Measurements from ENCODE around the gene RFTN1. TPM values are rescaled to one million over a fixed set of nuclear protein-coding genes. Genes with fewer than 3 reads are reported as not detected.

The RFTN1 gene
- total and polyA plus RNA-seq, 10 of the 15 experiments (the other 5 are each of a cell fraction or from before 2014, with no cell fraction given) = 20.6 to 213 (median 147) TPM

DNA sequence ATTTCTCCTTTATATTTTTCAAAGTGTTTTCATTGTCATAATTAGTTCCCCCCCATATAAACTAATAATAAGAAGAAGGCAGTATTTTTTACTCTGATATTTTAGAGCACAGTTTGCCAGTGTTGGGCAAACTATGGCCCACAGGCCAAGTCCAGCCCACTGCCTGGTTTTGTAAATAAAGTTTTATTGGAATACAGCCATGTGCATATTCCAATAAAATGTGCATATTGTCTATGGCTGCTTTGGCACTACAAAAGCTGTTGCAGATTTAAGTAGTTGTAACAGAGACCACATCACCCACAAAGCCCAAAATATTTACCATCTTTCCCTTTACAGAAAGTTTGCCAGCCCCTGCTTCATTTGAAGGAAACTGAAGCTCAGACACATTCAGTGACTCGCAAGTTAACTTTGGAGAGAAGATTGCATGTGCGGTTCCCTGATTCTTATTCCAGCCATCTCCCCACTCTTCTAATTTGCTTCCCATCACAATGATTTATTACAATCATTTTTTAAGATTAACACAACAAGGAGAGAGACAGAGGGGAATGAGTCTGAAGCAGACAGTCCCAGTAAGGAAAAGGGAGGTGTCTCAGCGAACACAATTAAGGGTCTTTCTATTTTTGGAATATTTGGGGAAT lies 48.9 kb downstream of the RFTN1 start:
- H3K79me2 ChIP-seq (ENCODE audit: control insufficient read depth, insufficient read depth, low read length) = peaks cover 54% of the 10 kb centered on the region
- peaks cover 8 to 11% of the 10 kb centered on the region in 2 experiments for H3K36me3 ChIP-seq (ENCODE audit: control insufficient read depth in 2 of 2, insufficient read depth in 2 of 2, low read length in 1 of 2)
- H3K9me3 ChIP-seq (replicated peaks; ENCODE audit: control insufficient read depth, insufficient read depth, low read length) = no peaks in the 10 kb centered on the region
- no peak overlapping the region for H3K4me2 ChIP-seq (ENCODE audit: control insufficient read depth, insufficient read depth)
- TF ChIP-seq FOS (IDR thresholded peaks at IDR 0.05; ENCODE audit: borderline replicate concordance, extremely low read depth, insufficient read length) (no peak), NFYA (IDR thresholded peaks at IDR 0.05; ENCODE audit: borderline replicate concordance, low read depth, low read length) (no peak)
- TF ChIP-seq, protein P1, sequence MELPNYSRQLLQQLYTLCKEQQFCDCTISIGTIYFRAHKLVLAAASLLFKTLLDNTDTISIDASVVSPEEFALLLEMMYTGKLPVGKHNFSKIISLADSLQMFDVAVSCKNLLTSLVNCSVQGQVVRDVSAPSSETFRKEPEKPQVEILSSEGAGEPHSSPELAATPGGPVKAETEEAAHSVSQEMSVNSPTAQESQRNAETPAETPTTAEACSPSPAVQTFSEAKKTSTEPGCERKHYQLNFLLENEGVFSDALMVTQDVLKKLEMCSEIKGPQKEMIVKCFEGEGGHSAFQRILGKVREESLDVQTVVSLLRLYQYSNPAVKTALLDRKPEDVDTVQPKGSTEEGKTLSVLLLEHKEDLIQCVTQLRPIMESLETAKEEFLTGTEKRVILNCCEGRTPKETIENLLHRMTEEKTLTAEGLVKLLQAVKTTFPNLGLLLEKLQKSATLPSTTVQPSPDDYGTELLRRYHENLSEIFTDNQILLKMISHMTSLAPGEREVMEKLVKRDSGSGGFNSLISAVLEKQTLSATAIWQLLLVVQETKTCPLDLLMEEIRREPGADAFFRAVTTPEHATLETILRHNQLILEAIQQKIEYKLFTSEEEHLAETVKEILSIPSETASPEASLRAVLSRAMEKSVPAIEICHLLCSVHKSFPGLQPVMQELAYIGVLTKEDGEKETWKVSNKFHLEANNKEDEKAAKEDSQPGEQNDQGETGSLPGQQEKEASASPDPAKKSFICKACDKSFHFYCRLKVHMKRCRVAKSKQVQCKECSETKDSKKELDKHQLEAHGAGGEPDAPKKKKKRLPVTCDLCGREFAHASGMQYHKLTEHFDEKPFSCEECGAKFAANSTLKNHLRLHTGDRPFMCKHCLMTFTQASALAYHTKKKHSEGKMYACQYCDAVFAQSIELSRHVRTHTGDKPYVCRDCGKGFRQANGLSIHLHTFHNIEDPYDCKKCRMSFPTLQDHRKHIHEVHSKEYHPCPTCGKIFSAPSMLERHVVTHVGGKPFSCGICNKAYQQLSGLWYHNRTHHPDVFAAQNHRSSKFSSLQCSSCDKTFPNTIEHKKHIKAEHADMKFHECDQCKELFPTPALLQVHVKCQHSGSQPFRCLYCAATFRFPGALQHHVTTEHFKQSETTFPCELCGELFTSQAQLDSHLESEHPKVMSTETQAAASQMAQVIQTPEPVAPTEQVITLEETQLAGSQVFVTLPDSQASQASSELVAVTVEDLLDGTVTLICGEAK (IDR thresholded peaks at IDR 0.05; ENCODE audit: borderline replicate concordance) = peak; percentile 74; the same call in 1 of the 2 replicates
- RAD21 ChIA-PET (ENCODE audit: unreplicated experiment) = no interaction called here
- TSS peak; percentile 10 for BruUV-seq (replicated peaks)
- no peak overlapping the region for H3K4me3 ChIP-seq
- H3K27ac ChIP-seq (ENCODE audit: control insufficient read depth, insufficient read depth) = no peak overlapping the region
- SMC1A ChIA-PET (ENCODE audit: uncharacterized antibody, unreplicated experiment) = interaction anchor here (0.7 kb wide), 2 partner anchors 52 to 149 kb away, joined by 3 read pairs; no protein-coding TSS in a partner anchor
- H3K9ac ChIP-seq (ENCODE audit: control insufficient read depth, insufficient read depth, low read length) = no peak overlapping the region
- peaks cover 21% of the 10 kb centered on the region for H3K4me1 ChIP-seq (ENCODE audit: control insufficient read depth, insufficient read depth, low read length)
- FAIRE-seq (no peak), ATAC-seq (no peak), DNase-seq (ENCODE audit: low read depth, low spot score) (no peak)
- no peaks in the 10 kb centered on the region for H3K27me3 ChIP-seq (replicated peaks in 1 of 2; ENCODE audit: control insufficient read depth in 2 of 2, insufficient read depth in 2 of 2, low read length in 1 of 2)
- POLR2A ChIA-PET = interaction anchor here (1.1 to 1.6 kb wide), 3 partner anchors 17 to 47 kb away, joined by 3 to 4 read pairs (median 3); no protein-coding TSS in a partner anchor
- H2AFZ ChIP-seq (ENCODE audit: control insufficient read depth, low read depth, low read length) = no peak overlapping the region
- intact Hi-C loops (cut with micrococcal nuclease; ENCODE audit: unreplicated experiment) = no loop called here
- in situ Hi-C loops (cut with MboI) = no loop called here
- no peaks in the 10 kb centered on the region for H4K20me1 ChIP-seq (ENCODE audit: control insufficient read depth, insufficient read depth)
- WGBS (ENCODE audit: insufficient coverage, insufficient replicate concordance, low lambda C conversion rate, missing lambda C conversion rate) = 82% methylated on average over 3 of the region's 3 CpGs
- CTCF ChIA-PET = no interaction called here
